Smooth muscle cell (in vitro differentiated cells): ENCODE data around the gene MRC1. TPM values are rescaled to one million over a fixed set of nuclear protein-coding genes. Genes with fewer than 3 reads are reported as not detected.

Source experiments
- DNase-seq: peaks from one replicate; lab custom pipeline; 2025; ENCODE audit not compliant: unreplicated experiment; lab: John Stamatoyannopoulos, UW
- H2AFZ ChIP-seq: fragments of 200-600 bp; sonication (generic); 2 replicates; pipeline ENCODE4 v1.6.0; 2016; ENCODE audit warnings: antibody characterized with exemption, low read depth, mild to moderate bottlenecking
- H3F3A ChIP-seq: fragments of 200-600 bp; sonication (generic); 2 replicates; pipeline ENCODE4 v1.6.0; 2017; ENCODE audit warnings: antibody characterized with exemption, low read depth
- H3K27ac ChIP-seq: fragments of 200-600 bp; sonication (generic); 2 replicates; pipeline ENCODE4 v1.5.1; 2016; ENCODE audit warnings: low read depth, mild to moderate bottlenecking
- H3K27me3 ChIP-seq: fragments of 200-600 bp; sonication (generic); 2 replicates; pipeline ENCODE4 v1.6.1; 2016; ENCODE audit warnings: low read depth, mild to moderate bottlenecking
- H3K36me3 ChIP-seq: fragments of 200-600 bp; sonication (generic); 2 replicates; pipeline ENCODE4 v1.5.1; 2016; ENCODE audit warnings: low read depth
- H3K4me1 ChIP-seq: fragments of 200-600 bp; sonication (generic); 2 replicates; pipeline ENCODE4 v1.5.1; 2016; ENCODE audit warnings: low read depth
- H3K4me2 ChIP-seq: fragments of 200-600 bp; sonication (generic); 2 replicates; pipeline ENCODE4 v1.6.0; 2016; ENCODE audit warnings: mild to moderate bottlenecking
- H3K4me3 ChIP-seq: fragments of 200-600 bp; sonication (generic); 2 replicates; pipeline ENCODE4 v1.5.1; 2016; ENCODE audit warnings: mild to moderate bottlenecking
- H3K79me2 ChIP-seq: fragments of 200-600 bp; sonication (generic); 2 replicates; pipeline ENCODE4 v1.6.0; 2016; ENCODE audit warnings: low read depth, mild to moderate bottlenecking
- H3K9ac ChIP-seq: fragments of 200-600 bp; sonication (generic); 2 replicates; pipeline ENCODE4 v1.6.0; 2016; ENCODE audit warnings: low read depth
- H3K9me3 ChIP-seq: fragments of 200-600 bp; sonication (generic); replicated peaks from 2 replicates; pipeline ENCODE4 v1.5.1; 2016; ENCODE audit warnings: low read depth
- H4K20me1 ChIP-seq: fragments of 200-600 bp; sonication (generic); 2 replicates; pipeline ENCODE4 v1.6.0; 2016; ENCODE audit warnings: low read depth
- WGBS: methylation state at CpG from one replicate; pipeline ENCODE4 v1.1.7; 2016; ENCODE audit warnings: low lambda C conversion rate; 5-methylcytosine and 5-hydroxymethylcytosine counted together
- polyA plus RNA-seq: library from polyadenylated mRNA; unstranded; fragments of >200 nt; fragmentation: Nextera tagmentation; extraction: Ambion mirVana; gene quantifications from 2 replicates; pipeline ENCODE4 v1.2.1, GENCODE V29; 2016
- total RNA-seq: library from RNA; depleted of rRNA; stranded (reverse); fragments of >200 nt; gene quantifications from 2 replicates; pipeline ENCODE4 v1.2.3, GENCODE V29; 2014
- TF ChIP-seq, protein P1 (sequence below): fragments of 200-600 bp; sonication (generic); IDR thresholded peaks from 2 replicates; pipeline ENCODE4 v1.5.1; 2017; ENCODE audit warnings: borderline replicate concordance, mild to moderate bottlenecking, antibody characterized with exemption; ENCODE audit not compliant: insufficient read depth, poor library complexity, severe bottlenecking

The MRC1 gene
- total and polyA plus RNA-seq, 2 experiments from 2014 or later, result not detected

DNA sequence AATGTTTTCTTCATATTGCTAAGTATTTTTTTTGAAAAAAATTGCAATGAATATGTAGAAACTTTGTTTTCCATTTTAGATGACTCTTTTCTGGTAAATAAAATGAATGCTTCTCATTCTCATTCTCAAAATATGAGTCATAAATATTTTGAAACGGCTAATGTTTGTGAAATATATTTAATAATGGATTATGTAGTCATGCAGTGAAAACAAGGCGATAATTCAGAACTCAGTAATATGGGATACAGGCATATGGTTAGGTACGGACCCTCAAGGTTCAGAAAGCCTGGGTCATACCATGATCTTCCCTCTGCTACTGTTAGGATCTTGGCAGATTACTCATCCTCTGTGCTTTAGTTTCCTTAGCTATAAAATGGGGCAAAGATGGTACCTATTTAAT lies 96.3 kb downstream of the MRC1 start:
- no peaks in the 10 kb centered on the region for H3K79me2 ChIP-seq
- no peak overlapping the region for H3K27ac ChIP-seq
- H3K36me3 ChIP-seq, result no peaks in the 10 kb centered on the region
- TF ChIP-seq, protein P1, sequence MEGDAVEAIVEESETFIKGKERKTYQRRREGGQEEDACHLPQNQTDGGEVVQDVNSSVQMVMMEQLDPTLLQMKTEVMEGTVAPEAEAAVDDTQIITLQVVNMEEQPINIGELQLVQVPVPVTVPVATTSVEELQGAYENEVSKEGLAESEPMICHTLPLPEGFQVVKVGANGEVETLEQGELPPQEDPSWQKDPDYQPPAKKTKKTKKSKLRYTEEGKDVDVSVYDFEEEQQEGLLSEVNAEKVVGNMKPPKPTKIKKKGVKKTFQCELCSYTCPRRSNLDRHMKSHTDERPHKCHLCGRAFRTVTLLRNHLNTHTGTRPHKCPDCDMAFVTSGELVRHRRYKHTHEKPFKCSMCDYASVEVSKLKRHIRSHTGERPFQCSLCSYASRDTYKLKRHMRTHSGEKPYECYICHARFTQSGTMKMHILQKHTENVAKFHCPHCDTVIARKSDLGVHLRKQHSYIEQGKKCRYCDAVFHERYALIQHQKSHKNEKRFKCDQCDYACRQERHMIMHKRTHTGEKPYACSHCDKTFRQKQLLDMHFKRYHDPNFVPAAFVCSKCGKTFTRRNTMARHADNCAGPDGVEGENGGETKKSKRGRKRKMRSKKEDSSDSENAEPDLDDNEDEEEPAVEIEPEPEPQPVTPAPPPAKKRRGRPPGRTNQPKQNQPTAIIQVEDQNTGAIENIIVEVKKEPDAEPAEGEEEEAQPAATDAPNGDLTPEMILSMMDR, result no peak
- no peak for DNase-seq
- no peaks in the 10 kb centered on the region for H3K9me3 ChIP-seq
- peaks cover 6% of the 10 kb centered on the region for H3K27me3 ChIP-seq
- H3K4me1 ChIP-seq, result no peaks in the 10 kb centered on the region
- no peaks in the 10 kb centered on the region for H3F3A ChIP-seq
- H2AFZ ChIP-seq, result no peak overlapping the region
- no peak overlapping the region for H3K9ac ChIP-seq
- H3K4me2 ChIP-seq, result no peak overlapping the region
- H3K4me3 ChIP-seq, result no peak overlapping the region
- WGBS, result 79% methylated on average over 3 of the region's 3 CpGs
- no peaks in the 10 kb centered on the region for H4K20me1 ChIP-seq

DNA sequence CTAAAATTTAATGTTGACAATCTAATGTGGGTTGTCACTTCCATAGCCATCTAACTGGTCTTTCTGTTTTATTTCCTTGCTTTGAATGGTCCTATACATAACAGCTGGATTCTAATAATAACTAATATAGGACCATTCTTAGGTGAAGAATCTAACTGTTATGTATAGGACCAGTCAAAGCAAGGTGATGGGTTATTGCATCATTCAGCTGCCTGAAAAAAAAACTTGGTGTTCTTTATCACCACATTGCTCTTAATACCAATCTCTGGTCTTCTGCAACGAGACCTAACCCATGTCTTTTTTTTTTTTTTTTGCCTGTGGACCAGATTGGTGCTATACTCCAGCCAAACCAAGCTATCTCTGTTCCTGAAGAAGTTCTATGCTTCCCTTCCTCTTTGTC lies 96.9 kb downstream of the MRC1 start:
- H3K27me3 ChIP-seq, result peaks cover 6% of the 10 kb centered on the region
- WGBS, result 83% methylated on average over 1 of the region's 1 CpG
- no peak for DNase-seq
- H3K4me1 ChIP-seq, result no peaks in the 10 kb centered on the region
- no peak overlapping the region for H2AFZ ChIP-seq
- no peak overlapping the region for H3K27ac ChIP-seq
- H3F3A ChIP-seq, result no peaks in the 10 kb centered on the region
- no peak overlapping the region for H3K9ac ChIP-seq
- no peak overlapping the region for H3K4me3 ChIP-seq
- TF ChIP-seq, protein P1, result no peak
- H3K79me2 ChIP-seq, result no peaks in the 10 kb centered on the region
- H3K4me2 ChIP-seq, result no peak overlapping the region
- no peaks in the 10 kb centered on the region for H3K36me3 ChIP-seq
- H3K9me3 ChIP-seq, result no peaks in the 10 kb centered on the region
- no peaks in the 10 kb centered on the region for H4K20me1 ChIP-seq

DNA sequence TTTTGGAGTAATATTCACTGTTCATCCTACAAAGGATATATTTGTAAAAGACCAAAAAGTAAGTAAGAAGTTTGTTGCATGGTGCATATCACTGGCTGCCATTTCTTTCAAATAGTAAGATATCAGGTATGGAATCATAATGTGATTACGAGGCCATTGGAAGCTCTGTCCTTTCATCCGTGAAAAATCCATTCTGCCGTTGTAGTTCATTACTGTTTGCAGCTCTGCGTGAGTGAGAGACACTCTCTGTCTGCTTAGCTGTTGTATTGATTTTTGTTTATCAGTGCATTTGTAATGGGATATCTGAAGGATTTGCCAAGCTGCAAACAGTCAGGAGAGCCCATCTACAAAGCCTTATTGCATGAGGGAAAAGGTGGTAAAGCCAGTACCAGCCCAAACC lies 98.5 kb downstream of the MRC1 start:
- H4K20me1 ChIP-seq, result no peaks in the 10 kb centered on the region
- no peak overlapping the region for H2AFZ ChIP-seq
- no peaks in the 10 kb centered on the region for H3F3A ChIP-seq
- DNase-seq, result no peak
- no peak overlapping the region for H3K4me3 ChIP-seq
- H3K9me3 ChIP-seq, result no peaks in the 10 kb centered on the region
- no peaks in the 10 kb centered on the region for H3K36me3 ChIP-seq
- H3K9ac ChIP-seq, result no peak overlapping the region
- no peak overlapping the region for H3K27ac ChIP-seq
- no peaks in the 10 kb centered on the region for H3K79me2 ChIP-seq
- TF ChIP-seq, protein P1, result no peak
- H3K4me2 ChIP-seq, result no peak overlapping the region
- WGBS, result 89% methylated on average over 4 of the region's 4 CpGs
- H3K4me1 ChIP-seq, result no peaks in the 10 kb centered on the region
- H3K27me3 ChIP-seq, result peaks cover 6% of the 10 kb centered on the region

DNA sequence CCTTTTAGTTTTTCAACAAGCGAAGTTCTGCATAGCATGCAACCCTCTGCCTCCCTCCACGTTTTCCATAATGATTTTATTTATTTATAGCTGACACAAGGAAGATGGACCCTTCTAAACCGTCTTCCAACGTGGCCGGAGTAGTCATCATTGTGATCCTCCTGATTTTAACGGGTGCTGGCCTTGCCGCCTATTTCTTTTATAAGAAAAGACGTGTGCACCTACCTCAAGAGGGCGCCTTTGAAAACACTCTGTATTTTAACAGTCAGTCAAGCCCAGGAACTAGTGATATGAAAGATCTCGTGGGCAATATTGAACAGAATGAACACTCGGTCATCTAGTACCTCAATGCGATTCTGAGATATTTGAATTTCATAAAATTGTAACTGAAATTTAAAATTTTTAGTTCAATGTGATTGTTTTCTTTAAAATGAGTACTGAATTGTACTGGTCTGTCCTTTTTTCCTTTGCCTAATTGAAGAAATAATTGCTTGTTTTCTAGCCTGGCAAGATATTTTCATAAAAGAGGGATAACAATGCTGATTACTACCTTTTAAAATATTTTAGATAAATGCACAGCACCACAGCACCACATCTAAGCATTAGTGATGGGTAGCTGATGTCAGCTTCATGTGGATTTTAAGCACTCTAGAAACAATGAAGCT lies 101.1 kb downstream of the MRC1 start:
- DNase-seq, result no peak
- TF ChIP-seq, protein P1, result peak; percentile 53

More for the DNA sequence above, 101.1 kb downstream of the MRC1 start:
- H3K4me1 ChIP-seq, result no peaks in the 10 kb centered on the region
- no peak overlapping the region for H3K4me2 ChIP-seq
- no peaks in the 10 kb centered on the region for H4K20me1 ChIP-seq
- H3K27ac ChIP-seq, result no peak overlapping the region
- no peak overlapping the region for H3K9ac ChIP-seq
- no peaks in the 10 kb centered on the region for H3K36me3 ChIP-seq
- WGBS, result 28% methylated on average over 12 of the region's 12 CpGs
- no peak overlapping the region for H3K4me3 ChIP-seq
- no peaks in the 10 kb centered on the region for H3F3A ChIP-seq
- peaks cover 6% of the 10 kb centered on the region for H3K27me3 ChIP-seq
- H2AFZ ChIP-seq, result no peak overlapping the region
- H3K9me3 ChIP-seq, result no peaks in the 10 kb centered on the region
- H3K79me2 ChIP-seq, result no peaks in the 10 kb centered on the region
